GM19438 (cell line): ENCODE results near the gene GNG10.

Source experiments
- ATAC-seq: cut with Tn5 transposase; IDR thresholded peaks from one replicate; pipeline ENCODE4 v1.9.1; 2021; ENCODE audit warnings: low read depth; ENCODE audit not compliant: unreplicated experiment

Gene GNG10

DNA sequence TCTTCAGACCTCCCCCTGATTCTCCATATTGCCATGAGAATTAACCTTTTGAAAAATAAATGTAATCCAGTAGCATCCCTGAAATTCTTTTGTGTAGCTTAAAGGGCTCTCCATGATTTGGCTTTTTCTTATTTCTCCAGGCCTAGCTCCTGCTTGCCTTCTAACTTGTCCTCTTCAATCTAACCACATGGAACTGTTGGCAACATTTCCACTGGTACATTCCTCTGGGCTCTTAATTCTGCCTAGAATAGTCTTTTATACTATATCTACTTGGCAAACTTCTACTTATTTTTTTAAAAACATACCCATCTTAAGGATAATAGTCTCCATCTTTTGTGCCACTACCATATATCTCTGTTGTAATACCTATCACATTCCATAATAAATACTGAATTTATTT, 54.1 kb downstream of the GNG10 start:
- no peak for ATAC-seq

DNA sequence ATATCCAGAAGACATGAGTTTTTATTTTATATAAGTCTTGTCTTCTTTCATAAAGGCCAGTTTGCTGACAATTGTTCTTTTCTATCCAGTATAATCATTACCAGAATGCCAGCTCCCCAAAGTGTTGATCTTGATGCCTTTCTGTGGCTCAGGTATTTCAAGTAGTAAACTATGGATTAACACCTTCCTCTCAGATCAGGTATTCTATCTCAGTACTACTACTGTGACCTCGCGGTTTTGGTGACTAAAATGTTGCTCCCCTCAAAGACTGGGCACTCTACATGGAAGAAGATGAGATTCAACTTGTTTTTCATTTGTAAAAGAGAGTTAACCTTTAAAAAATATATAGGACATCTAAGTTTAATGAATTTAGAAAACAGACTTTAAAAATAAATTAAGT, 58.1 kb downstream of the GNG10 start:
- ATAC-seq: no peak
